ENCODE results near the gene DNAH6. TPM values are rescaled to one million over a fixed set of nuclear protein-coding genes. Genes with fewer than 3 reads are reported as not detected.

DNAH6 gene
- total RNA-seq, 6 experiments from 2014 or later: 0.66 to 2.3 (median 1.3) TPM

- intact Hi-C loops (cut with DNase I): no loop called here
- Histone ChIP-seq H3K27ac (no peak overlapping the region), H3K36me3 (no peaks in the 10 kb centered on the region), H3K9me3 (no peaks in the 10 kb centered on the region), H3K4me3 (no peak overlapping the region), H3K4me1 (no peaks in the 10 kb centered on the region), H3K27me3 (no peaks in the 10 kb centered on the region)
- WGBS (ENCODE audit: insufficient coverage, low coverage, low lambda C conversion rate, missing lambda C conversion rate): 90% methylated on average over 4 of the region's 4 CpGs
- DNase-seq (no peak), ATAC-seq (no peak)
- no peak for TF ChIP-seq POLR2A (IDR thresholded peaks at IDR 0.05)
- no peak for TF ChIP-seq CTCF (IDR thresholded peaks at IDR 0.05)
These were observed 87.6 kb downstream of the DNAH6 start for GRCh38 chr2:84603911-84604310.

- Histone ChIP-seq H3K27me3 (no peaks in the 10 kb centered on the region), H3K27ac (no peak overlapping the region), H3K4me3 (no peak overlapping the region), H3K4me1 (no peaks in the 10 kb centered on the region), H3K9me3 (no peaks in the 10 kb centered on the region), H3K36me3 (no peaks in the 10 kb centered on the region)
- 86% methylated on average over 2 of the region's 2 CpGs for WGBS (ENCODE audit: insufficient coverage, low coverage, low lambda C conversion rate, missing lambda C conversion rate)
- intact Hi-C loops (cut with DNase I): no loop called here
- DNase-seq (no peak), ATAC-seq (no peak)
- TF ChIP-seq POLR2A (IDR thresholded peaks at IDR 0.05) (no peak), CTCF (IDR thresholded peaks at IDR 0.05) (no peak)
These were observed 96.8 kb downstream of the DNAH6 start for GRCh38 chr2:84613082-84613481.

- TF ChIP-seq CTCF (IDR thresholded peaks at IDR 0.05): no peak
- TF ChIP-seq POLR2A (IDR thresholded peaks at IDR 0.05): no peak
- H3K27ac ChIP-seq: no peak overlapping the region
- no peak for ATAC-seq
- no peaks in the 10 kb centered on the region for H3K9me3 ChIP-seq
- no peaks in the 10 kb centered on the region for H3K27me3 ChIP-seq
- no peaks in the 10 kb centered on the region for H3K4me1 ChIP-seq
- intact Hi-C loops (cut with DNase I): no loop called here
- H3K4me3 ChIP-seq: no peak overlapping the region
- H3K36me3 ChIP-seq: no peaks in the 10 kb centered on the region
- no peak for DNase-seq
- 86% methylated on average over 3 of the region's 4 CpGs for WGBS (ENCODE audit: insufficient coverage, low coverage, low lambda C conversion rate, missing lambda C conversion rate)
These were observed 103.6 kb downstream of the DNAH6 start for GRCh38 chr2:84619794-84620371.

- Histone ChIP-seq H3K4me3 (no peak overlapping the region), H3K9me3 (no peaks in the 10 kb centered on the region), H3K36me3 (no peaks in the 10 kb centered on the region), H3K27me3 (no peaks in the 10 kb centered on the region), H3K4me1 (peaks cover 0 to 11% (median 3%) of the 10 kb centered on the region in 4 donors), H3K27ac (no peak overlapping the region)
- intact Hi-C loops (cut with DNase I): no loop called here
- 74% methylated on average over 2 of the region's 2 CpGs for WGBS (ENCODE audit: insufficient coverage, low coverage, low lambda C conversion rate, missing lambda C conversion rate)
- ATAC-seq (no peak), DNase-seq (no peak)
- TF ChIP-seq CTCF (IDR thresholded peaks at IDR 0.05) (no peak), POLR2A (IDR thresholded peaks at IDR 0.05) (no peak)
These were observed 112.2 kb downstream of the DNAH6 start for GRCh38 chr2:84628486-84628885.

GRCh38 chr2:84629550-84629949 is 113.3 kb downstream of the DNAH6 start:
- no peak for TF ChIP-seq CTCF (IDR thresholded peaks at IDR 0.05)
- TF ChIP-seq POLR2A (IDR thresholded peaks at IDR 0.05): no peak
- Histone ChIP-seq H3K4me3 (no peak overlapping the region), H3K4me1 (peaks cover 0 to 11% (median 3%) of the 10 kb centered on the region in 4 donors), H3K27me3 (no peaks in the 10 kb centered on the region), H3K9me3 (no peaks in the 10 kb centered on the region), H3K36me3 (no peaks in the 10 kb centered on the region), H3K27ac (no peak overlapping the region)
- DNase-seq (no peak), ATAC-seq (no peak)
- intact Hi-C loops (cut with DNase I): no loop called here

Measured in right lobe of liver (tissue), 6 donors.